Hematopoietic multipotent progenitor cell (in vitro differentiated cells): ENCODE results near the gene KIF3B. TPM values are rescaled to one million over a fixed set of nuclear protein-coding genes. Genes with fewer than 3 reads are reported as not detected.
A peak's percentile ranks its signal among the peaks of the same experiment; 100 is the strongest.

Source experiments
- DNase-seq, 3 donors: peaks; one replicate each; pipeline ENCODE4 v3.0.0-alpha.2; 2011 to 2015; ENCODE audit warnings: low read depth in 2 of 3, low spot score in 2 of 3
- total RNA-seq: library from RNA; depleted of rRNA; stranded (reverse); fragments of >200 nt; gene quantifications from one replicate; pipeline ENCODE4 v1.2.3, GENCODE V29; 2012

Gene KIF3B
- 5.4 TPM for total RNA-seq

DNA sequence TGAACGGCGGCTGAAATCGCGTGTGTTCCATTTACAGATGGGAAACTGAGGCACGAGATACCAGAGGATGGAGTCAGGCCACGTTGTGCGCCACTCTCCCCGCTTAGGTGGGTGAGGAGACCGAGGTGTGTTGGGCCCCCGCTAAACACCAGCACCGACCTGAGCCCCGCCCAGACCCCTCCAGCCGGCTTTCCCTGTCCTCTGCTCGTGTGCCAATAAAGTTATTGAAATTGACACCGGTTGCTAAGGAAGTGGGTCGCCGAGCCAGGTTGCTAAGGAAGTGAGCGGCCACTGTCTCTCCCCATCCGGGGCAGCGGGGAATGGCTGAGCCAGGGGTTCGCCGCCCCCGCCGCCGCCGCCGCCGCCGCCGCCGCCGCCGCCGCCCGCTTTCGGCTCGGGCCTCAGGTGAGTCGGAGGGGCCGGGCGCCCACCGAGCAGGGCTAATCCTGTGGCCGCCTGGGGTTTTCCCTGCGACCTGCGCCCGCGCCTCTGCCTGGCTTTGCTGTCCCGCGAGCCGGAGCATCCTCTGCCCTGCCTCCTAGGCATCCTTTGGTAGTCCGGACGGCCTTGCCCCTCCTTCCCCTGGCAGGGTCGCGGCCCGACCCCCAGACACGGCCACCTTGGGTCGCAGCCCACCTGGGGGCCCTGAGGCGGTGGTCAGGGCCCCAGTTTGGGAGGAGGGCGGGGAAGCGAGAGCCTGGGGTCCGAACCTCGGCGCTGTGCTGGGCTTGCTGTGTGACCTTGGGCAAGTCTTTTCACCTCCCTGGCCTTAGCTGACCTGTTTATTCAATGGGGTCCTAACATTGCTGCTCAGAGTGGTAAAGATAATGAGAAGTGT is at the start of gene KIF3B:
Gene KIF3B (plus strand): TSS at position 291 of the 838 bp plus-strand sequence. CDS start 32,127 bp downstream, outside the sequence.
- DNase-seq = peak; percentile 53 to 90 (median 90)

DNA sequence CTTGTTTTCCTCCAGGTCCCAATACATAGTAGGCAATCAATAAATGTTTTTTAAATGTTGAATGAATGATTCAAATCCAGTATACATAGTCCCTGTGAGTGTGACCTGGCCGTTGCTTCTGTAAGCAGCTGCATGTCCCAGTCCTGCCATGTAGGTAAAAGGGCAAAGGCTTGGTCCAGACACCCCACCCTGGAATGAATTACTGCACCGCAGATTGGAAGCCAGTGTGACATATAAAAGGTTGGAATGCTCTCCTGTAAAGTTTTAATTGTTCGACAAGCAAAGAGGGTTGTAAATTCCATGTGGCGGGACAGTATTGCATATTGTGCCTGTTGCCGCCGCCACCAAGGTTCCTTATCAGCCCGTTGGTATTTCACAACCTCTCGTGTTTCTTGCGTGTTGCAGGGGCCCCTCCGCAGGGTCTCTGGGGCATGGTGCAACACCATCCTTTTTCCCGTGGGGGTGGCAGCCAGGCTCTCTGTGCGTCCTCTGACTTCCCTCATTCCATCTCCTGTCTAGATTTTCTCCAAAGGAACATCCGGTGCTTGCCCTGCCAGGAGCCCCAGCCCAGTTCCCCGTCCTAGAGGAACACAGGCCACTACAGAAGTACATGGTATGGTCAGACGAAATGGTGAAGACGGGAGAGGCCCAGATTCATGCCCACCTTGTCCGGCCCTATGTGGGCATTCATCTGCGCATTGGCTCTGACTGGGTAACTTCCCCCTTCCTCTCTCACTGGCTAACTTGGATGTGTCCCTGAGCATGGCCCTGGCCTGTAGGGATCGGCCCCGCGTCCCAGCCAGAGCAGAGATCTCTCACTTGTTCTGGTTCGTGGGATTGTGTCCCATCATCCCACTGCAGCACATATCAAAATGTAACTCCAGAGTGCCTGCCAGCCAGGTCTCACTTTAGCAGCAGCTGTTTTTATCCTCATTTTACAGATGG is 49.4 kb upstream of the KIF3B start:
- DNase-seq = no peak

DNA sequence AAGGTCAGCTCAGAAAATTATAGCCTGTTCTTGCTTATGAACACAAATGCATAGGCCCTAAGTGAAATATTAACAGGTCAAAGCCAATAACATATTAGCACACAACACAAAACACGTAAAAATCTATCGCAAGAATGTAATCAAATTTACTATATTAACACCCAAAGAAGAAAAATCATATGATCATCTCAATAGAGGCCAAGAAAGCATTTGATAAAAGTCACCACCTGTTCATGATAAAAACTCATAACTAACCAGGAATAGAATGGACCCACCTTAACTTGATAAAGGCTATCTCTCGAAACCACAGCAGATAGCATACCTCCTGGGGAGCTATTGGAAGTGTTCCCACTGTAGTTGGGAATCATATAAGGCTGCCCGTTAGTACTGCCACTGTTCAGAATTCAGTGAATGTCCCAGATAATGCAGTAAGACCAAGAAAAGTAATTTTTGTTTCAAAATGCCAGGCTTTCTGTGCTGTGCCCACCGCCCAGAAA is 48.2 kb upstream of the KIF3B start:
- DNase-seq = no peak

DNA sequence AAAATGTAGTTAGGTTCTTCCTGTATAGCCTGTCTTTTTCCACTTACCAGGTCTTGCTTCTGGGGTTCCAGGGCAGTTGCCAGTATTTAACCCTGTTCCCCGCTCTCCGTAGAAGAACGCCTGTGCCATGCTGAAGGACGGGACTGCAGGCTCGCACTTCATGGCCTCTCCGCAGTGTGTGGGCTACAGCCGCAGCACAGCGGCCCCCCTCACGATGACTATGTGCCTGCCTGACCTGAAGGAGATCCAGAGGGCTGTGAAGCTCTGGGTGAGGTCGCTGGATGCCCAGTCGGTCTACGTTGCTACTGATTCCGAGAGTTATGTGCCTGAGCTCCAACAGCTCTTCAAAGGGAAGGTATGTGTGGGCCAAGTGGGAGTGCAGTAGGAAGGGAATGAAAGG is 46.7 kb upstream of the KIF3B start:
- DNase-seq = no peak

DNA sequence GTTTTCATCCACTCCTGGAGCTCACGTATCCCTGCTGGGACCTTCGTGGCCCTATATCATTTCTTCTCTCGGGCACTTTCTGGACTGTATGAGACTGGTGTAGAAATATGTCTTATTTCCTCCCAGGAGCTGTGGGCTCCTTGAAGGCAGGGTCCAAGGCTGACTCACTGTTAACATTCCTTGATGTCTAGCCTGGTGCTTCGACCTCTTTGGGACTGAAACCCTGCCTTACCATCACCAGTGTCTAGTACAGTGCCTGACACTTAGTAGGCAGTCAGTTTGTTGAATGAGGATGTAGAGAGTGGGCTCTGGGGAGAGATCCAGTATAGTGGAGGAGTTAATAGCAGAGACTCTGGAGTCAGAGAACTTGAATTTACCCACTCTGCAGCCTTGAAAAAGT is 46.2 kb upstream of the KIF3B start:
- DNase-seq = no peak

DNA sequence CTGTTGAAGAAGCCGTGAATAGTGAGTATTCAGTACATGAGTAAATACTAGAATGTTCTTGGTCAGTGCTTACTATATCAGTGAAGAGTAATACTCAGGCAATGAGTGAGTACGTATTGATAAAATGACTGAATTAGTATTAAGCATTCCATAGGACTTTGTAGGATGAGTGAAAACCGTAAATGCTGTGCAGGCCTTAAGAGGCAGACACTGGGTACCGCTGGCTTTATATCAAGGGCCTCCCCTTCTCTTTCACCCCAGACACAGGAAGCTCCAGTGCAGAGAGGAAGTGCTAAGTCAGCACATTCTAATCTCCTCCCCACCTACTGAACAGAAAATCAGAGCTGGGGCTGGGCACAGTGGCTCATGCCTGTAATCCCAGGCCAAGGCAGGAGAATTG is 45.6 kb upstream of the KIF3B start:
- peak in 2 of 3 donors; percentile 44 to 66 for DNase-seq

DNA sequence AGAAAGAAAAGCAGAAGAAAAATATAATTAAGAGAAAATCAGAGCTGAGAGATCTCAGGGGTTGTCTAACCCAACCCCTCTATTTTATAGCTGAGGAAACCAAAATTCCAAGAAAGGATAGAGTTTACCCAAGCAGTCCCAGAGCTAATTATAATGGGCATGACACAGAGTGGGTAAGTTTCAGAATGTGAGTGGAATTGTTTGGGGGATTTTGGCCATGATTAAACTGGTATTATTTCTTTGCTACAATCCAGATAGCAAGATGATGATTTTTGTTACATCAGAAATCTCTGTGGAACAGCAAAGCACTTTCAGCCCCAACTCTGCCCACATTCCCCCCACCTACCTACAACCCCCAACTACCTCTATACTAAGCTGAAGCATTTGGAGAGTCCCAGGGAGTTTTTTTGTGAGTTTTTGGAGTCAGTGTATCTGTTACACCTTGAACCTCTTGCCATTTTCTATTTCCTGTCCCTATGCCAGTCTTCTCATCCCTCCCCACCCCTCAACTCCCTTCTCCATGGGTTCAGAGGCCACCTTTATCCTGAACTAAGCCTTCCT is 45.0 kb upstream of the KIF3B start:
- DNase-seq = no peak

DNA sequence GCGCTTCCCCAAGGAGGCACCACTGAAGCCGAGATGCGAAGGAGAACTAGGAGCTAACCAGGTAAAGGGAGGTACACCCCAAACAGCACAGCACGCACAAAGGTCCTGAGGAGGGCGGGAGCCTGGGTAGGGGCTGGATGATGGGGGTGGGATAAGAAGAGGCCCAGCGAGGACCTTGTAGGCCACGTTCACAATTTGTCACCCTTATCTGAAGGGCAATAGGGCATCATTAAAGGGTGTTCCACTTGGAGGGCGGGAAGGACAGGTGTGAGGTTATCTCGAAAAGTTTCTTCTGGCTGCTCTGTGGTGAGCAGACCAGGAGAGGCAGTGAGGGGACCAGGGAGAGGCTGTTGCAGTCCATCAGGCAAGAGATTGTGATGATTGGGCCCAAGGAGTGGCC is 44.2 kb upstream of the KIF3B start:
- DNase-seq = no peak

DNA sequence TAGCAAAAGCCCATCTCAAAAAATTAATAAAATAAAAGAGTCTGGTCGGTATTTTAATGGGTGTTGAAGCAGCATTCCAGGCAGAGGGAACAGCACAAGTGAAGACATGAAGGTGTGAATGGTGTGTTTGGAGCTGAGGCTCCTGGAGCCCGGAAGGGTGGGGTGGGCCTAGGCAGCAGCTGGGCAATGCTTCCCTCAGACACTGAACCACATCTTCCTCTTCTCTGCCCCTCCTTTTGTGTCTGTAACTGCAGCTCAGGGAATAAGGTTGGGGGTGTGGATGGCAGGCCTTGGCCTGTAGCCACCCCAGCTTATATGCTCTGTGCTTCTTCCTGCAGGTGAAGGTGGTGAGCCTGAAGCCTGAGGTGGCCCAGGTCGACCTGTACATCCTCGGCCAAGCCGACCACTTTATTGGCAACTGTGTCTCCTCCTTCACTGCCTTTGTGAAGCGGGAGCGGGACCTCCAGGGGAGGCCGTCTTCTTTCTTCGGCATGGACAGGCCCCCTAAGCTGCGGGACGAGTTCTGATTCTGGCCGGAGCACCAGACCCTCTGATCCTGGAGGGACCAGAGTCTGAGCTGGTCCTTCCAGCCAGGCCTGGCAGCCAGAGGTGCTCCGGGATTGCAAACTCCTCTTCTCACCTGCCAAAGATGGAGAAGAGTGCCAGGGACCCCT is 43.2 kb upstream of the KIF3B start:
- no peak for DNase-seq

DNA sequence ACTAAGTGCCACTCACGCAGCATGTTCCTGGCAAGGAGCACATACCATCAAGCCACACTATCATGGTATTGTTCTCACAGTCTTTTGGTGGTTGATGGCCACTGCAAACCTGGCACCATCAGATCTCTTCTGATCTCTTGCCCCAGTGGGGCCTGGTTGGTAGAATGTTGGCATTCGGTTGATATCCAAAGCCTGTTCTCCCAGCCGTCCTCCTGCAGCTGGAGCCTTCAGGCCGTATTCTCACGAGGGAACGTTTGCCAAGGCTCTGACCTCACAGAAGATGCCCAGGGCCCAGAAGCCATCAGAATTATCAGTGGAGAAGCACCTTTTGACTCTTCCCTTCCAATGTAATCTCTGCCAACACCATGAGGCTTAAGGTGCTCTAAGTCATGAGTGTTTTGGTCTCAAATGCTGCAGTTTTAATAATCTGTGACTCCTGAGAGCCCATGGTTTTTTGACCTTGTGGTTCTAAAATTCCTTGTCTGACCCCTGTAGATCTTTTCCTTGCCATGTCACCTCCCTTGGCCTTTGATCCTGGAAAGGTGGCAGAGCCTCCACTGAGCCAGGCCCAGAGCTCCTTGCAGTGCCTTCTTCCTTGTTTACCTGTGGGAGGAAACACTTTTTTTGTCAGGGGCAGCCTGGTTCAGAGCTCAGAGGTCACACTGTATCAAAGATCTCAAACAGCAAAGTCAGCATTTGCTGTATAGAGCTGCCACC is 42.0 kb upstream of the KIF3B start:
- DNase-seq = no peak

DNA sequence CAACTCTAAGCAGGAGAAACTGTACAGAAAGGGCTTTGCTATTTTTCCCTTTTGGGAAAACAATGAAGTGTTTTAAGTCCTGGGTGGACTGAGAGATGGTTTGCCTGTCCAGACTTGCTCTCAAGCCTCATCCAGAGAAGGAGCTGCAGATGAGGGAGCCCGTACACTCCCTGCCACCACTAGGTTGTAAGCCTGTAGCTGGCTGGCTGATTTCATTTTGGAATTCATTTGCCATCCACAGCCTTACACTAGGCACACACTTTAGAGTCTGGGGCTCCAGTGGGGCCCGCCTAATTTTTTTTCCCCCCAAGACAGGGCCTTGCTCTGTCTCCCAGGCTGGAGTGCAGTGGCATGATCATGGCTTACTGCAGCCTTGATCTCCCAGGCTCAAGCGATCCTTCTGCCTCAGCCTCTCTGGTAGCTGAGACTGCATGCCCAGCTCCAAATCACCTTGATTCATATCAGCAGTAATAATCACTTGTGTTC is 41.4 kb upstream of the KIF3B start:
- no peak for DNase-seq

DNA sequence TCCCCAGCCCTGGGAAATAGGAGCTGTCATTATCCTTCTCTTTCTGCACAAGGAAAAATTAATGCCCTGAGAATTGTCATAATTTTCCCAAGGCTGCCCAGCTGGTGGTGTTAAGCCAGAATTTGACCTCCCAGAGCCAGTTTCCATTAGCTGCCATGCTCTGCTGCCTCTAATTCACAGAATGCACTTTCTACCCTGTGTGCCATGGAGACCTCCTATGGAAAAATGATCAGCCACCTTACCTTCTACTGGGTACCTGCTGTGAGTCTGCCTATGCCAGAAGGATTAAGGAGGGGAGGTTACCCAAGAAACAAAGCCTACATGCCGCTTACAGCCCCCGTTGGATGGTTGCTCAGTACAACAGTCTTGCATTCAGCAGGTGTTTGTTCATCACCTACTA is 40.6 kb upstream of the KIF3B start:
- DNase-seq = no peak

DNA sequence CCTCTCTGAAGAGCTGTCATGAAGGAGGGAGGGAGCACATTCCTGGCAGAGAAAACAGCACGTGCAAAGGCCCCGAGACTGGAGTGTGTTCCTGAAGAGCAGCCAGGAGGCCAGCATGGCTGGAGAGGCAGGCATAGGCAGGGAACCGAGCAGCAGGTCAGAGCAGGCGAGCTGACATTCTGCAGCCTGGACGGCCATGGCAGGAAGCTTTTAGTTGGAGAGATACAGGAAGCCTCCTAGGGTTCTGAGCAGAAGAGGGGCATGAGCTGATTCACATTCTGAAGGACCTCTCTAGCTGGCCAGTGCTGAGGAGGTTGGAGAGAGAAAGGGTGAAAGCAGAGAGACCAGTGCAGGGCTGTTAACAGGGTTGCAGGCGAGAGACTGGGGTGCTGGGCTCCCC is 40.0 kb upstream of the KIF3B start:
- no peak for DNase-seq

DNA sequence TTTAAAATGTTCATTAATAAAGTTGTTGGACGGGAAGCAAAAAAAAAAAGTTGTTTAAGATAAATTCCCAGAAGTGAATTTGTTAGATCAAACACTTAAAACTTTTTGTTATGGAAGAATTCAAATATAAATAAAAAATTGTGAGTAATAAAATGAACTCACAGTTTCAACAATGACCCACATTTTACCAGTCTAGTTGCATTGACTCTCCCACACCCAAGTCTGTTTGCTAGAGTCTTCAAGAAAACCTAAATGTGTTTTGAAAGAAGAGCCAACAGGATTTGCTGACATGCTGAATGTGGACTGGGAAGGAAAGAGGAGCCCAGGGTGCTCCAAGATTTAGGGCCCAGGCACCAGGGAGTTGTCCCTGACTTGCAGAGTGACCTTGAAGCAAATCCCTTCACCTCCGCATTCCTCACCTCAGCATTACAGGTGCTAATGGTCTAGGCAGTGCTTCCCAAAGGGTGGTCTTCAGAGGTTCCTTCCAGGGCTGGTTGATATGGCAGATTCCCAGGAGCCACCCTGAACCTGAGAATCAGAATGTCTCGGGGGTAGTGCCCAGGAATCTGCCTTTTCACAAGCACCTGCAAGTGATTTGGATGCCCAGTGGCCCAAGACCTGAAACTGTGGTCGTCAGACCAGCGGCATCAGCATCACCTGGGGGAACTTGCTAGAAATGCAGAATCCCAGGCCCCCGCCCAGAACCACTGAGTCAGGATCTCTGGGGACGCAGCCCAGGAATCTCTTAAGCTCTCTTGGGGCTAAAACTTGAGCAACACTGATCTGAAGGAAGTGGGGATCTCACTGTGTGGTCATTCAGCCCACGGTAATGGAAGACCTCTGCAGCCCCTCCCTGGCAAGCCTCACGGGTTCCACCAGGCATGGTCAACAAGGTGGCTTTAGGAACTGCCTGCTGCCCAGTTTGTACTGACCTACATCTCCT is 38.7 kb upstream of the KIF3B start:
- no peak for DNase-seq

DNA sequence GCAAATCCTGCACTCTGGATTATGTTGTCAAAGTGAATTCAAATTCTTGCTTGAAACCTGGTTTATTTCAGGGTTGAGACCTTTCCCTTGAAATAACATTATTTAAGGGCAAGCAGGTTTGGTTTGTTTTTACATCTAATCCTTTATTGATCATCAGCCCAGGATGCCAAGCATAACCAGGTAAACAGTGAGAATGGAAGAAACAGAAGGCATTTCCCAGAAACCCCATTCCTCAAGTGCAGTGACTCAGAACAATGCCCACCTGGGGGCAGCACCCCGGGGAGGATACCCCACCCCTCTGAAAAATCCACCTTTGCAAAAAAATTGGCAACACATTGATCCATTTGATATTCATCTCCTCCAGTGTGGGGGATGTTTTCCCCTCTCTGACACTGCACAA is 37.2 kb upstream of the KIF3B start:
- no peak for DNase-seq

DNA sequence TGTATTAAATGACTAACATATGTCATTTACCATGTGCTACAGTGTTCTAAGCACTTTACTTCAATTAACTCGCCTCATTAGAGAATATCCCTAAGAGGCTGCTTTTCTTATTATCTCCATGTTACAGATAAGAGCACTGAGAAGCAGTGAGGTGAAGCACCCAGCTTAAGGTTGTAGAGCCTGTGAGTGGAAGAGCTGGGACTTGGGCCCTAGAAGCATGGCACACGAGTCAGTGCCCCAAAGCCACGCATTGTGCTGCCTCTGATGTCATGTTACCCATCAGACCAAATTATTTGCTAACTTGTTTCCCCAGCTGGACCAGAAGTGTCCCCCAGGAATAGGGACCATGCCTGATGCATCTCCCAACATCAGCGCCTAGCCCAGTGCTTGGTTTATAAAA is 35.6 kb upstream of the KIF3B start:
- no peak for DNase-seq

DNA sequence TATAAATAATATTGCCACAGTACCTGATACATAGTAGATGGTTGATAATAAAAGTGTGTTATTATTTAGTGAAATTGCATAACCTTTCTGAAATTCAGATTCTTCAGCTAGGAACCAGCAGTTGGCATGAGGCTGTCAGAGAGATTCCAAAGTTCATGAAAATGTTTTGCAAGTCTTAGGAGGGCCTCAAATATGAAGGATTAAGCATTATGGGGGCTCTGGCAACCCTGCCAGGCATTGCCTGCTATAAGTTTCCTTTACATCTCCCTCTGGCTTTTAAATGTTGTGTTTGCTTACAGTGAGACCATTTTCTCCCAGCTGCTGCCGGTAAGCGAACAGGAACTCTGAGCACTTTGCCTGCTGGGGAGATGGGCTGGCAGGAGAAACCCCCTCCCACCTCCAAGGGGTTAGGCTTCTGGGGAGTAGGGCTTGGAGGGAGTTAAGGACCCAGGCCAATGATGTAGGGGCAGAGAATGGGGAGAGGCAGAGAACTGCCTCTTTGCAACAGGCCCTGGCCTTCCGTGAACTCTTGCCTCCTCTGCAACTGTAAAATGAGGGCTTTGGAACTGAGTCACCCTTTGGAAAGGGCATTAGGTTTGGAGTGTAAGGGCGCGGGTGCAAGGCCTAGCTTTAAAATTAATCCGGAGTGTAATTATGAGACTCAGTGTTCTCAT is 33.2 kb upstream of the KIF3B start:
- DNase-seq = no peak

DNA sequence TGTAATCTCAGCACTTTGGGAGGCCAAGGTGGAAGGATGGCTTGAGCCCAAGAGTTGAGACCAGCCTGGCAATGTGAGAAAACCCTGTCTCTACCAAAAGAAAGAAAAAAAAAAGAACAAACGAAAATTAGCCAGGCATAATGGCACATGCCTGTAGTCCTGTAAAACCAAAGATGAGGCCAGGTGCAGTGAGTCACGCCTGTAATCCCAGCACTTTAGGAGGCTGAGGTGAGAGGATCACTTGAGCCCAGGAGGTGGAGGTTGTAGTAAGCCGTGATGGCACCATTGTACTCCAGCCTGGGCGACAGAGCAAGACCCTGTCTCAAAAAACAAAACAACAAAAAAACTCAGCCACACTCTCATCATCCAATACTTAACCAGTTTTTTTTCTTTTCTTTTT is 32.5 kb upstream of the KIF3B start:
- no peak for DNase-seq
